NCI-H226 (cell line): ENCODE results near the gene PDCD7.
"Not testable (repeated sequence)": the region's sequence is repeated elsewhere in the genome, so short reads cannot be mapped to it uniquely, and the experiment has no call there.

Experiments used
- DNase-seq: peaks from one replicate; pipeline ENCODE4 v3.0.0-alpha.2; 2015

The PDCD7 gene

GRCh38 chr15:65089206-65089824, 44.3 kb downstream of the PDCD7 start:
- no peak for DNase-seq

- no peak for DNase-seq
These were observed 45.0 kb downstream of the PDCD7 start for GRCh38 chr15:65088643-65089021.

GRCh38 chr15:65087873-65088642, 45.5 kb downstream of the PDCD7 start:
- no peak for DNase-seq

- DNase-seq, result no peak
These were observed 46.2 kb downstream of the PDCD7 start for GRCh38 chr15:65087411-65087810.

- DNase-seq, result no peak
These were observed 46.9 kb downstream of the PDCD7 start for GRCh38 chr15:65086680-65087111.

GRCh38 chr15:65085990-65086679, 47.5 kb downstream of the PDCD7 start:
- DNase-seq, result peak; percentile 26

- DNase-seq, result no peak
These were observed 48.3 kb downstream of the PDCD7 start for GRCh38 chr15:65085207-65085753.

- no peak for DNase-seq
These were observed 49.0 kb downstream of the PDCD7 start for GRCh38 chr15:65084500-65085206.

- no peak for DNase-seq
These were observed 50.3 kb downstream of the PDCD7 start for GRCh38 chr15:65083262-65083701.

- DNase-seq, result no peak
These were observed 51.2 kb downstream of the PDCD7 start for GRCh38 chr15:65082303-65082953.

- DNase-seq, result no peak
These were observed 51.9 kb downstream of the PDCD7 start for GRCh38 chr15:65081758-65082157.

- DNase-seq, result no peak
These were observed 52.3 kb downstream of the PDCD7 start for GRCh38 chr15:65081270-65081669.

- no peak for DNase-seq
These were observed 54.0 kb downstream of the PDCD7 start for GRCh38 chr15:65079580-65079979.

GRCh38 chr15:65077981-65078352, 55.6 kb downstream of the PDCD7 start:
- DNase-seq, result no peak

- DNase-seq, result no peak
These were observed 56.2 kb downstream of the PDCD7 start for GRCh38 chr15:65077291-65077980.

- DNase-seq, result no peak
These were observed 56.9 kb downstream of the PDCD7 start, which contains the start of gene KBTBD13 for GRCh38 chr15:65076486-65077290. KBTBD13 (plus strand) TSS chr15:65076746; CDS start chr15:65076816, 70 bp downstream.

- DNase-seq, result not testable (repeated sequence)
These were observed 57.8 kb downstream of the PDCD7 start for GRCh38 chr15:65075607-65076395.

- DNase-seq, result not testable (repeated sequence)
These were observed 58.7 kb downstream of the PDCD7 start for GRCh38 chr15:65074946-65075345.

GRCh38 chr15:65072617-65073016, 61.0 kb downstream of the PDCD7 start:
- DNase-seq, result no peak

GRCh38 chr15:65072027-65072426, 61.6 kb downstream of the PDCD7 start:
- no peak for DNase-seq
